GM19025 (cell line): ENCODE results near the gene CABP1.
"Not testable (repeated sequence)": the region's sequence is repeated elsewhere in the genome, so short reads cannot be mapped to it uniquely, and the experiment has no call there.

Experiments
- ATAC-seq: cut with Tn5 transposase; IDR thresholded peaks from one replicate; pipeline ENCODE4 v1.9.1; 2021; ENCODE audit warnings: mild to moderate bottlenecking, low read depth, moderate library complexity; ENCODE audit not compliant: unreplicated experiment

Gene CABP1

GRCh38 chr12:120639771-120640721 is at the start of gene CABP1:
Gene CABP1 (plus strand): TSS chr12:120640626. CDS start chr12:120640686, 60 bp downstream.
- peak; percentile 60 for ATAC-seq

GRCh38 chr12:120590741-120591407 is 49.6 kb upstream of the CABP1 start:
- ATAC-seq, result no peak

- no peak for ATAC-seq
These were observed 48.0 kb upstream of the CABP1 start for GRCh38 chr12:120592121-120593049.

GRCh38 chr12:120596901-120597300 is 43.5 kb upstream of the CABP1 start:
- no peak for ATAC-seq

- no peak for ATAC-seq
These were observed 42.6 kb upstream of the CABP1 start for GRCh38 chr12:120597861-120598260.

- ATAC-seq, result no peak
These were observed 41.6 kb upstream of the CABP1 start for GRCh38 chr12:120598674-120599463.

GRCh38 chr12:120599672-120600552 is 40.5 kb upstream of the CABP1 start:
- ATAC-seq, result no peak

GRCh38 chr12:120602416-120602815 is 38.0 kb upstream of the CABP1 start:
- not testable (repeated sequence) for ATAC-seq

GRCh38 chr12:120610560-120610959 is 29.9 kb upstream of the CABP1 start:
- ATAC-seq, result no peak

- ATAC-seq, result not testable (repeated sequence)
These were observed 28.9 kb upstream of the CABP1 start for GRCh38 chr12:120611534-120611933.

GRCh38 chr12:120614848-120615247 is 25.6 kb upstream of the CABP1 start:
- ATAC-seq, result no peak

GRCh38 chr12:120617193-120617592 is 23.2 kb upstream of the CABP1 start:
- ATAC-seq, result not testable (repeated sequence)

GRCh38 chr12:120617767-120618166 is 22.7 kb upstream of the CABP1 start:
- not testable (repeated sequence) for ATAC-seq

GRCh38 chr12:120618954-120619615 is 21.3 kb upstream of the CABP1 start:
- ATAC-seq, result no peak

GRCh38 chr12:120620624-120621023 is 19.8 kb upstream of the CABP1 start:
- ATAC-seq, result no peak

- ATAC-seq, result no peak
These were observed 14.6 kb upstream of the CABP1 start for GRCh38 chr12:120625557-120626419.

- ATAC-seq, result no peak
These were observed 11.5 kb upstream of the CABP1 start for GRCh38 chr12:120628919-120629318.
